ENCODE measurements around the gene DPCD. TPM values are rescaled to one million over a fixed set of nuclear protein-coding genes. Genes with fewer than 3 reads are reported as not detected.
A peak's percentile ranks its signal among the peaks of the same experiment; 100 is the strongest.

DPCD gene
- 10 to 100 TPM; 42.3 to 48.7 (median 45.0) TPM for polyA plus RNA-seq (ENCODE audit: insufficient read length in 4 of 4)

DNA sequence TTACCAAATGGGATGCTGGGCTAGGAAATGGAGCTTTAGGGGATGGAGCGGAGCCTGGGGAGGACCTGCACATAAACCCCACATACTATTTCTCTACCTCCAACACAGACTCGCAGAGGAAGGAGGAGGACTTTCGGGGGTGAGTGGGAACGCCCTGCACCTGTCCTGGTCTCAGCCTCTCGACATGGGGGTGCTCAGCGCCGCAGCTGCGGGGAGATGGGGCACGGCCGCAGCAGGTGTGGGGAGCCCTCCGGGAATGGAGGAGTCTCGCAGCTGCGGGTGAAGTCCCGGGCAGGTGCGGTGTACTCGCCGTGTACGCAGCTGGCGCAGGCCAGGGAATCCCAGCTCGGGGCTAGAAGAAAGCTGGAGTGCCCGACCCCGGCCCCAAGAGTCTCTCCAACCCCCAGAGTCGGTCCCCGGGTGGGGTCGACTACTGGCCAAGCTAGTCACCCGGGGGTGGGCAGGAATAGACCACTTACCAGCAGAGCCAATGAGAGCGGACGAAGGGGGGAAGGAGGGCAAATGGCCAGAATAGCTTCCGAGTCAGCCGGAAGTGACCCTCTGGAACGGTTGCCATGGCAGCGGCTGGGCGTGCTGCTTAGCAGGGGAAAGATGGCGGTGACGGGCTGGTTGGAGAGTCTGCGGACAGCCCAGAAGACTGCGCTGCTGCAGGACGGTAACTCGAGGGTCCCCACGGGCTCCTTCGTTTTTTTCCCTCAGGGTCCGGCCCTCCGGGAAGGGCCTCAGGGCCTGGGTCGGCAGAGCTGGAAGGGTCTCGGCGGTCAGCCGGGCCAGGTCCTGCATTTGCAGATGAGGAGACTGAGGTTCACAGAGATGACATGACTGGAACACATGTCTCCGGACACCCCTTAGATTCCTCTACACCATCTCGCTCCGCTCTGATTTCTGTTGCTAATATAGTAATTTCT is at the start of gene DPCD, which contains the start of gene POLL:
Gene DPCD (plus strand): TSS at position 597 of the 929 bp plus-strand sequence. CDS start 16 bp downstream, at position 613.
Gene POLL (minus strand): TSS at position 533 of the 929 bp plus-strand sequence. CDS start 897 bp downstream, outside the sequence.
- peak; percentile 87 to 96 (median 92) for DNase-seq (ENCODE audit: low read depth in 4 of 4, low spot score in 2 of 4)

DNA sequence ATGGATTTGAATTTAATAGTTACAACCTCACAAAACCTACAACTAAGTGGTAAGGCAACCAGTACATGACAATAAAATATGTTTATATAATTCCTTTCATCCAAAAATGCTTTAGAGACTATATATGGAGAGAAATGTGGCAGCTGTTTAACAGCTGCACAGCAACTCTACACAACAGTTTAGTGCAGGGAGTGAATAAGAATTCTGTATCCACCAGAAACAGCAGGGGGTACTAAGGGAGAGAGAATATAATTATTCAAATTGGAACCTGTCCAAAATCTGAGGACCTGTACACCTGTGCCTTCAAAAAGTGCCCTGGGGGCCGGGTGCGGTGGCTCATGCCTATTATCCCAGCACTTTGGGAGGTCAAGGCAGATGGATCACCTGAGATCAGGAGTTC is 49.7 kb upstream of the DPCD start:
- no peak for DNase-seq (ENCODE audit: low read depth in 4 of 4, low spot score in 2 of 4)

DNA sequence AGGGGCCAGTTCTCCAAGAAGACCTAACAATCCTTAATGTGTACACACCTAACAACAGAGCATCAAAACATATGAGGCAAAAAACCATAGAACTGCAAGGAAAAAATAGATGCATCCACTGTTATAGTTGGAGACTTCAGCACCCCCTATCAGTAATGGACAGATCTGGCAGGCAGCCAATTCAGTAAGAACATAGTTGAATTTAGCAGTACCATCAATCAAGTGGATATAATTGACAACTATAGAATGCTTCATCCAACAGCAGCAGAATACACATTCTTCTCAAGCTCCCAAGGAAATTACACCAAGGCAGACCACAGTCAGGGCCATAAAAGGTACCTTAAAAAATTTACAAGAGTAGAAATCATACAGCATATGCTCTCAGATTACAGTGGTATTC is 42.2 kb upstream of the DPCD start:
- no peak for DNase-seq (ENCODE audit: low read depth in 4 of 4, low spot score in 2 of 4)

DNA sequence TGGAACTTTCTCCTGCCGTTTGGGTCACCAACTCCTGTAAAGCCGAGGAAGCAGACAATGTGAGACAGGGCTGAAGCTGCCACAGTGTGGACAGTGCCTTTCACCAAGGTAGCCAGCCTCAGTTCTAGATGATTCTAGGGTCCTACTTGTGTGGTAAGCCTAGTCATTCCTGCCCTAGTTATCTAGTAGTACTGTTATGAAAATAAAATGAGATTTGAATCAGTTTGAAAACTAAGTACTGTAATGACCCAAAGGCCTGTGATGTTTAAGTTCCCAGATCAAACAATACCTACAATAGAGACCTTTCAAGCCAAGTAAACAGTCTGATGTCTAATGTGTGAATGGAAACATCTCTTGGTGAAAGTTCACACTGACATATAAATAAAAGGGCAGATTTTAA is 37.2 kb upstream of the DPCD start:
- DNase-seq (ENCODE audit: low read depth in 4 of 4, low spot score in 2 of 4), result no peak

DNA sequence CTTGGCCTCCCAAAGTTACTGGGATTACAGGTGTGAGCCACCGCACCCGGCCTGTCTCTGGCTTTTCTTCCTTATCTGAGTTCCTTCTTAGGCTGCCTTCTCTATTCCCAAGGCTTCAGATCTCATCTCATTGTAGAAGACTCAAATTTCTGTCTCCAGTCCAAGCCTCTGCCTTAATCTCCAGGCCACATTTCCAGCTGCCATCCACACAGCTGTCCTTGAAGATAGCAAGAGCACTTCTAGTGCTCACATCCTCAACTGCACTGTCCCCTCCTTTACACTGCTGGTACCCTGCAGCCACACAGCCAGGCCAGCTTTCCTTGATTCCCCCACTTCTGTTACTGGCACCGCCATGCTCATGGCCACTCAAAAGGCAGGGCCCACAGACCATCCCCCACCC is 35.7 kb upstream of the DPCD start:
- DNase-seq (ENCODE audit: low read depth in 4 of 4, low spot score in 2 of 4), result no peak

DNA sequence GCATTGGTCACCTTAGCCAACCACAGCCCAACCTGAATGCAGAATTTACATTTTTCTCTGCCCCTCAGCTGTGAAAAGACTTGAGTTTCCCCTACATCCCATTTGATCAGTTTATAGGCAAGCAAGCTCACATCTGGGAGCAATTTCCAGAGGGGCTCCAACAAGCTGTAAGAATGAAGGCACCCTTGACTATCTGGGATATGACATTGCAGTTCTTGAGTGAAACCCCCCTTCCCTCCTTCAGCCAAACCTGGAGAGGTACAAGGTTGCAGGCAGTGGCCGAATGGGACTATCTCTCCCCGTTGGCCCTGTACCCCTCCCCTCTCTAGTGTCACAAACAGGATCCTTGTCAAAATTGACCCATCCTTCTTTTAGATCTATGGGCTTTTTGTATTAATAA is 30.6 kb upstream of the DPCD start:
- DNase-seq (ENCODE audit: low read depth in 4 of 4, low spot score in 2 of 4), result no peak

DNA sequence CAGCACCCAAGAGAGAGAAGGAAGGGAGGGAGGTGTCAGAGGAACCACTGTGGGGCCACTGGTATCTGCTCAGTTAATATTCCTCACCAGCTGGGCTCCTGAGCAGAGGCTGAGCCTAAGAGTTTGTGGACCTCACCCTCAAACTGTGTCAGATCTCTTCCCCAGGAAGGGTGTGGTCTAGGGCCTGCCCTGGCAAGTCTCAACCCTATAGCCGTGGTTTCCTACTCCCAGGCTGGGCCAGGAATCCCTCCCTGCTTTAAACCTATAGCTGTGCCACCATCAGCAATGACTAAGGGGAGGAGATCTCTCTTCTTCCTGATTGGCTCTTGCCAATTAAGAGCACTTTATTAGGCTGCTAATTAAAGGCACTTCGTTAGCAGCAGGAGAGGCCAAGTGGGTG is 29.9 kb upstream of the DPCD start:
- no peak for DNase-seq (ENCODE audit: low read depth in 4 of 4, low spot score in 2 of 4)

DNA sequence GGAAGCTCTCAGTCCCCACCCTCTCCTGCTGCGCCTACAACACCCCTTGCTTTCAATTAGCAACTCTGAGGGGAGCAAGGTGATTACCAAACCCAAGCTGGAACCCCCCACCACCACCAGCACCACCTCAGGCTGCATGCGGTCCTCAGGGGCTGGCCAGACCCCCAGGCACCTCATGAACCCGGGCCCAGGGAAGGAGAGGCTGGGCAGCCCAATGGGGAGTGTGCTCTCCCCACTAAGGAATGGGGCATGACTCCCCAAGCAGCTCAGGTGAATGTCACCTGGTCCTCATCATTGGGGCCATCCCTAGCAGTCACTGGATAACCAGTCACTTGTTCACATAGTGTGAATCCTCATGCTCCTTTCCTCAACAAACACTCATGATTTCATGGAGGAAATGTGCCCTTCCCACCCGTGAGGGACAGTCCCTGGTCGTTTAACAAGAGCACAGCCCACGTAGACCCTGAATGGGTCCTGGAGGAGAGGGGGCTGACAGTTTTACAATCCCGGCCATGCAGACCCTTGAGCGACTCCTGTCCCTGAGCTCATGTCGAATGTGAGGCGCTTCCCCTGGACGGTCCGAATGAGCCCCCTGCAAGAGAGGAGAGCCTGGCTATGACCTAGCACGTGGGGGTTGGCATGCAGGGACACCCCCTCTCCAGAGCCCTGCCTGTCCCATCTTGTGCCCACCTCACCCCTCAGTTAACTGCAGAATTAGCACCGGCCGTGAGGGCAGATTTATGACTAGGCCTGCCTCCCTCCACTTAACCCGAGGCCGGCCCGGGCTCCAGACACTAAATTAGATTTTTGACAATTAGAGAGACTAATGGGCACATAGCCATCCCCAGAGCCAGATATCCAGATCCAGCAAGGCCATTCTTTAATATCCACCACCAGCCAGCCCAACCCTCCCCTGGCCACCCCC is 29.2 kb upstream of the DPCD start:
- no peak for DNase-seq (ENCODE audit: low read depth in 4 of 4, low spot score in 2 of 4)

DNA sequence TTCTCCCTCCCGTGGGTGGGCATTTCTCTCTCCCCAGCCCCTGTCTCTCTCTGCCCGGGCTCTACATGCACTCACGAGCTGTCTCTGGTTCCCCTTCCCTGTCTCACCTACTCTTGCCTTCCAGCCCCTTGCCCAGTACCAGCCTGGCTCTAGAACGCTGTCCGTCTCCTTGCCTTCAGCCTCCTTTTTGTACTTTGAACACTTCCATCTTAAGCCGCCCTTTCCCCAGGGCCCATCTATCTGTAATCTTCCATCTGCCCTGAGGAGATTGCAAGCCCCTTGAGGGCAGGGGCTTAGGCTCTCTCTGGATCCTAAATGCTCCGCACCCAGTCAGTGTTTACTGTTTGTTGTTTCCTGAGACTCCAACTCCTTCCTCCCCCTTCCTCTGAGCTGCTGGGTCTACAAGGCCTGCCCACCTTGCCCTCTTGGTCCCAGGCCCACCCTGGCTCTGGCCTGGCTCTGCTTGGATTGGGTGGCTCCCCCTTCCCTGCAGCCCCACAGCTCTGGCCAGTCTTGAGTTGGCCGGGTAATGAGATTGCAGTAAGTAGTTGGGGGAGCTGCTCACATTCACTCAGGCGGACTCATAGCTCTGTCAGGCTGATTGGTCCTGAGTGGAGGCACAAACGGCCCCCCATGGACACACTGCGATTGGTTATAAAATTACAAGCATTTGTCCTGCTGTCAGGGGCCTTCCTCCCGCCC is 28.4 kb upstream of the DPCD start:
- no peak for DNase-seq (ENCODE audit: low read depth in 4 of 4, low spot score in 2 of 4)

DNA sequence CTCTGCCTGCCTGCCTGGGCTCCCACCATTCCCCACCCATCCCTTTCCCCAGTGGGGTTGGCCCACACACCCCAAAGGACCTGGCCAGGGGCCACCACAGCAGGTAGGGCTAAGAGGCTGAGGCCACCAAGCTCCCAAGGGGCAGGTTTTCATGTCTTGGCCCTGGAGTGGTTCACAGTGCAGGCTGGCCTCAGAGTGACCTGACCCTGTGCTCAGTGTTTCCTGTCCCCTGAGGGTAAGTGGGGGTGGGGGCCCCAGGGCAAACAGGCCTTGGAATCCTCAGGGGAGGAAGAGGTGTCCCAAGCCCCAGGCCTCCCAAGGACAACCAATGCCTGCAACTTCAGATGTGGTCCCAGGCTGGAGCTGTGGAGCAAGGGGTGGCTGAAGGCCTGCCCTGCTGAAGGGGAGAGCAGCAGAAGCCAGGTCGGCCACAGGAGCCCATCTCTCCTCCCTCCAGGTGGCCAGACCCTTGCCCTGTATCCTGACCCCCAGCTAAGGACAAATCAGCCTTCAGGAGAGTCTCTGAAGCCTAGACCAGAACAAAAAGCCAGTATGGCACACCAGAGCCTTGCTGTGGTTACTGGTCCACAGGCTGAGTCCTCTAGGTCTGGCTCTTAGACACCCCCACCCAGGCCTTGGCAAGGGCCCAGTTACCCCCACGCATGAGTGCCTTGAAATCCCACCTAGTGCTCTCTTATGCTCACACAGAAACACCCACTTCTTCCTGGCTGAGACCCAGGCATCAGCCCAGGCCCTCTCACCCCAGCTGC is 27.6 kb upstream of the DPCD start:
- DNase-seq (ENCODE audit: low read depth in 4 of 4, low spot score in 2 of 4), result no peak

DNA sequence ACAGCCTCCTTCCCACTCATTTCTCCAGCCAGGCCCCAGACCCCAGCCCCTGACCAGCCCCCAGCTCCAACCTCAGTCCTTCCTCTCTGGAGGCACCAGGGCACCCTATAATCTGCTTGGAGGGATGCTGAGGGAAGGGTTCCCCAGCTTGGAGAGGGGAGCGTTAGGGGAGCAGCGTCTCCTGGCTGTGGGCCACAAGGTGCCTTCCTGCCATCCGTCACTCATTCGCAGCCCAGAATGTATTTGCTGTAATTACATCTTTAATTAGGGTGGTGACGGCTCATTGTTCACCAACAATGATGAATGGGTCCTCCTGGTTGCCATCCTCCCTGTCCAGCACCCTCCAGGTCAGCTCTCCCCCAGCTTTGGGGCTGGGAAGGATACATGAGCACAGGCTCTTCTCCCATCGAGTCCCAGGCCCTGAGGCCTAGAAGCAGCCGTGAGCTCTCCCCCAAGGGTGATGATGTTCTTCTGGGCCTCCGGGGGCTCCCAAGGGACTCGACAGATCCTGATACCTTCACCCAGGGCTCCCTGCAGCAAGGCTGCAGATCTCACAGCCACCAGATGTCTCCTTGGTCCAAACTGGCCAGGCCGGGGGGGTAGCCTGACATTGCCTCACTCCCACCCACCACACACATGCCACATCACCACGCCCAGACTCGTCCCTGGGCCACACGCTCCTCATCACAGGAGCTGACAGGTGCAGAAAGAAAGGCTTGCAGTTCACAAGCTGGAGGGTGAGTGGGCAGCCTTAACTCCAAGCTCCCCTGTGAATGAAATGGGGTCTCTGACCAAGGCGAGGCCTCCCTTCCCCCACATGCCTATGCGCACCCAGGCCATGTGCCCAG is 26.8 kb upstream of the DPCD start:
- no peak for DNase-seq (ENCODE audit: low read depth in 4 of 4, low spot score in 2 of 4)

DNA sequence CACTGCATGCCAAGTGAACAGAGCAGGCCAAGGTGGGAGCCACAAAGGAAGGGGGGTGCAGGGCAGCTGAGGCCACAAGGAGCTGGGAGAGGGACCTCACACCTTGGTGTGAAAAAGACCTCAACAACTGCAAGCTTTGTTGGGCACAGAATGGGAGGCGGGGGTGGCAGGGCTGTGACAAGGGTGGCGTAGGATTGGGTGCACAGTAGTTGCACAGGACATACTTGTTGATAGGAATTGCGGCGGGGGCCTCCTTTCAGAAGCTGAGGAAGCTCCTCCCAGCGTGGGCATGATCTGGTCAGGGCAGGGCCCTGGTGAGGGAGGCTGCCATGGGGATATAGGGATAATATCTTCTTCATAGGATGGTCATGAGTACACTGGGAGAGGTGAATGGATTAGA is 25.9 kb upstream of the DPCD start:
- DNase-seq (ENCODE audit: low read depth in 4 of 4, low spot score in 2 of 4), result no peak

DNA sequence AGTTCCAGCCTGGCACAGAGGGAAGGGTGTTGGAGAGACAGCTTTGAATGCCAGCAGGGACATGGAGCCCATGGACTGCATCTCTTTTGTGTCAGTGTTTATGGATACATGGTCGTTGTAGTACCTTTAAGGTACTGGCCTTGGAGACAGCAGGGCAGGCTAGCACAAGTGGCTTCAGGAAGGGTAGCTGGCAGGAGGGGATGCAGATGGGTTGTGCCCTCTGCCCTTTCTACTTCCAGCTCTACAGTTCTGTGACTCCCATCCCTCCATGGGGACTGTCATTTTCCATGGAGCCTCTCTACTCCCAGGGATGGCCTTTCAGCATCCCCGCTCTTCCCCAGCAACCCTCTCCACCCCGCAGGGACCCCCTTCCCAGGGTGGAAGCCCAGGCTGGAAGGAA is 25.1 kb upstream of the DPCD start:
- no peak for DNase-seq (ENCODE audit: low read depth in 4 of 4, low spot score in 2 of 4)

DNA sequence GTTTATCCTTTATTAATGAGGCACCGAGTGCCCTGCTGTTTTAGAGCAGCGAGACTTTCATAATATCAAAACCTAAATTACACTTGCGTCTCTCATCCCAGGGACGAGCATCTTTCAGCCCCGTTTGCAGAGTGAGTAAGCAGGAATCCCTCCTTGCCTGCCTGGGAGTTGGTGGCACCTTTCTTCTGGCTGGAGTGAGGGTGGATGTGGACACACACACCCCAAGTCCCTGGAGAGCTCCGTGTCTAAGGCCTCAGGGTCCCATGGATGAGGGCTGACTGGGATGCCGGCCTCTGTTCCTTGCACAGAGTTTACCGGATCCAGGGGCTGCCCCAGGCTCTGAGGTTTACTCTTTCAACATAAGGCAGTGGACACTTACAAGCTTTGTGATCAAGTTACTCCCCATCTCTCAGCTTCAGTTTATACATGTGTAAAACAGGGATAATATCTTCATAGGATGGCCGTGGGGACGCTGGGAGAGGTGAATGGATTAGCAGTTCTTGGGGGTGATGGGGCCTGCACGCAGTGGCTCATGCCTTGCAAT is 24.6 kb upstream of the DPCD start:
- no peak for DNase-seq (ENCODE audit: low read depth in 4 of 4, low spot score in 2 of 4)

DNA sequence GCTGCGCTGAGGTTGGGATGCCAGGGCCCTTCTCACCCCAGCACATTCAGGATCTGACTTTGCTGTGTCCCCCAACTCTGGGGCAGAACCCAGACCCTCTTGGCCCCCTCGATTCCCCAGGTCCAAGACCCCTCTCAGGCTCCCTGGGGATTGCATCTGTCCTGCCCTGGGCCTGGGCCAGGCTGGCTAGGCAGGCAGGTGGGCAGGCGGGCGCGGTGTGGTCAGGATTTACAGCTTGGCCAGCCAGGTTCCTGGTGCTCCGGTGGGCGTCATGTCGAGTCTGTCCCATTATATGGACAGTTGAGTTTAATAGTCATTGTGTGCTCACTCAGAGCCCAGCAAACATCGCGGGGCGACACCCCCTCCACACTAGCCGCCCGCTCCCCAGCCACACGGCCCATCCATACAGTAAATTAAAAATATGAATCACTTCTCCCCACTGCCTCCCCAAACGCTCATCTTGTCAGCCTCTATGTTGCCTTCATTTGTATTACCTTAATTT is 23.6 kb upstream of the DPCD start:
- DNase-seq (ENCODE audit: low read depth in 4 of 4, low spot score in 2 of 4), result no peak

DNA sequence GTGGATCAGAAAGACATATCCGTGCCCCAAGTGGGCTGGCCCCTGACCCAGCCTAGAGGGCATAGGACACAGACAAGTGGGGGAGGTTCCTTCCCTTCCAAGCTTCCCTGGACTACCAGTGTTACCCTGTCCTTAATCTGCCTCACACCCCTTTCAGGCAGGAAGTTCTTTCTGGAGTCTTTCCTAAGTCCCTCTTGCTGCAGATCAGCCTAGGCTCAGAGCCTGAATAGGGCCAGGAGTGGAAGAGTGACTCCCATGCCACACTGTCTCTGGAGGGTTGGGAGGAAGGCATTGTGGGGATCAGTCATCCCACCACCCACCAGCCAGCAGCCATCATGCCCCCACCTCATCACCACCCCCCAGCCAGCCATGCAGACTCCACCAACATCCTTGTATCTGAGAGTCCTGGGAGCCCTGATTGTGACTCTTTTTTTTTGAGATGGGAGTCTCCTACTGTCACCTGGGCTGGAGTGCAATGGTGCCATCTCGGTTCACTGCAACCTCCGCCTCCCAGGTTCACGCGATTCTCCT is 22.7 kb upstream of the DPCD start:
- DNase-seq (ENCODE audit: low read depth in 4 of 4, low spot score in 2 of 4), result no peak

DNA sequence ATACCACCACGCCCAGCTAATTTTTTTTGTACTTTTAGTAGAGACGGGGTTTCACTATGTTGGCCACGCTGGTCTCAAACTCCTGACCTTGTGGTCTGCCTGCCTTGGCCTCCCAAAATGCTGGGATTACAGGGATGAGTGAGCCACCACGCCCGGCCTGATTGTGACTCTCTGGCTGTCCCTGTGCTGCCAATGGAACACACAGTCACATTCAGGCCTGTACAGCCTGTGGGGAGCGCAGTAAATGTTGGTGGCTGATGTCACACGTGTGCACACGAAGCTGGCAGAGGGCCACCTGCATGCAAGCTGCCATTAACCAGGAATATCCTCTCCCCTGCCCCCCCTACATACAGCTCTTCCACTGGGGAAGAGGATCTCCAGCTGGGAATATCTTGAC is 22.2 kb upstream of the DPCD start:
- no peak for DNase-seq (ENCODE audit: low read depth in 4 of 4, low spot score in 2 of 4)

All from left renal cortex interstitium (tissue), 4 donors.